Activated CD8-positive, alpha-beta memory T cell treated with anti-CD3 and anti-CD28 coated beads for 48 hours (primary cell): ENCODE results near the gene BPI.
"Not testable (repeated sequence)": the region's sequence is repeated elsewhere in the genome, so short reads cannot be mapped to it uniquely, and the experiment has no call there.

Experiments used
- DNase-seq, 3 experiments: peaks; one replicate each; pipeline ENCODE4 v3.0.0-alpha.2; 2020; ENCODE audit warnings: low read depth in 2 of 3, low spot score in 2 of 3

Gene BPI

DNA sequence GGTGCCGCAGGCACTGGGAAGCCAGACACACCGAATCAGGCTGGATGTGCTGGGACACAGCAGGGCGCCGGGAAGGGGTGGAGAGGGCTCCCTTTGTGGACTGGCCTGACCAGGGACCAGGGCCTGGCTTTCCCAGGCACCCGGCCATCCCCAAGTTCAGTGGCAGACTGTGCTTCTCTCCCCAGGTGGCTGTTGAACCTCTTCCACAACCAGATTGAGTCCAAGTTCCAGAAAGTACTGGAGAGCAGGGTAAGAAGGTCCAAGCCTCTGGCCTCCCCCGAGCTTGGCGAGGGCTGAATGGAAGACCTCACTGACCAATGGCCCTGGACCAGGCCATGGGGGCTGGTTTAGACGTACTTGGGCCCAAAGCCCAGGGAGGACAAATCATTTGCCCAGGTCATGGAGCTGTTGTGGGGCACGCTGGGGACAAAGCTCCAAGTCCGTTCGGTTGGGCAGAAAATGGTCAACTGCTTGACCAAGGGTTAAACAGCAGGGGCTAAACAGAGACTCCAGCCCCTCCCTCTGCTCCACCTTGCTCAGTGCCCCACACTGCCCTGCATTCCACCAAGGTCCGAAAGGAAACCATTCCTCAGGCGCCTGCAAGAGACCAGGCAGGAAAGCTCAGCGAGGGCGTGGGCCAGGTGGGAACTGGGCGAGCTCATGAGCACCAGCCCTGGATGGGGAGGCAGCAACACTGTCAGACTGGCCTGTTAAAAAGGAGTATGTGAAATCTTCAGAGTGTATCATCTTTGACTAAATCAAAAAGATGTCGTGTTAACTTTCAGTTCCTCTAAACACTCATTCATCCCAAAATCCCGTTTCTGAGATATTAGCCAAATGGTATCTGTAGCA is 51.4 kb downstream of the BPI start:
- no peak for DNase-seq

DNA sequence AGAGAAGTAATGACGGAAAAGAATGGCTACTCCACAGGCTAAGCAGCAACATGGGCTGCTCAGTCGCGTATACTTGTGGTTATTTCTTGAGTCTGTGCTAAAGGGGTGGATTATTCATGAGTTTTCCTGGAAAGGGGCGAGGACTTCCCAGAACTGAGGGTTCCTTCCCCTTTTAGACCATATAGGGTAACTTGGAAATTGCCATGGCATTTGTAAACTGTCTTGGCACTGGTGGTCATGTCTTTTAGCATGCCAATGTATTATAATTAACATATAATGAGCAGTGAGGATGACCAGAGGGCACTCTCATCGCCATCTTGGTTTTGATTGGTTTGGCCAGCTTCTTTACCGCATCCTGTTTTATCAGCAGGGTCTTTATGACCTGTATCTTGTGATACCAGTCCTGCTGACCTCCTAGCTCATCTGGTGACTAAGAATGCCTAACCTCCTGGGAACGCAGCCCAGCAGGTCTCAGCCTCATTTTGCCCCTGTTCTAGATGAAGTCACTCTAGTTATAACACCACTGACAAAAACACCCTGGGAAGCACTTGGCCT is 53.8 kb downstream of the BPI start:
- DNase-seq, result no peak

DNA sequence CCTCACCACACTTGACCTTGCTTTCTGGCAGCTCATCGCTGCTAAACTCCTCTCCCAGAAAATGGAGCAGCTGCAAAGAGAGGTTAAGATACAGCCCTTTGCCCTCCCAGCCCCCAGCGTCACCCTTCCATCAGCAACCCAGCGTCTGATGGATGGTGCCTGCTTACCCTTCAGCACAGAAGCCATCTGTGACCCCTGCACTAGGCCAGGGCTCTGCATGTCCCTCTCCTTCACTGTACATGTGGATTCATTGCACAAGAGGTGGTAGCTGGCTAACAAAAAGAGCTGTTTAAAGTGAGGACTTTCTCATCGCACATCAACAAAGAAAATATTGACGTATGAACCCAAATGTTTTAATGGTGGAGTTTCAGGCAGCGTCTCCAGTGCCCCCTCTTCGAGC is 54.6 kb downstream of the BPI start:
- DNase-seq, result no peak

DNA sequence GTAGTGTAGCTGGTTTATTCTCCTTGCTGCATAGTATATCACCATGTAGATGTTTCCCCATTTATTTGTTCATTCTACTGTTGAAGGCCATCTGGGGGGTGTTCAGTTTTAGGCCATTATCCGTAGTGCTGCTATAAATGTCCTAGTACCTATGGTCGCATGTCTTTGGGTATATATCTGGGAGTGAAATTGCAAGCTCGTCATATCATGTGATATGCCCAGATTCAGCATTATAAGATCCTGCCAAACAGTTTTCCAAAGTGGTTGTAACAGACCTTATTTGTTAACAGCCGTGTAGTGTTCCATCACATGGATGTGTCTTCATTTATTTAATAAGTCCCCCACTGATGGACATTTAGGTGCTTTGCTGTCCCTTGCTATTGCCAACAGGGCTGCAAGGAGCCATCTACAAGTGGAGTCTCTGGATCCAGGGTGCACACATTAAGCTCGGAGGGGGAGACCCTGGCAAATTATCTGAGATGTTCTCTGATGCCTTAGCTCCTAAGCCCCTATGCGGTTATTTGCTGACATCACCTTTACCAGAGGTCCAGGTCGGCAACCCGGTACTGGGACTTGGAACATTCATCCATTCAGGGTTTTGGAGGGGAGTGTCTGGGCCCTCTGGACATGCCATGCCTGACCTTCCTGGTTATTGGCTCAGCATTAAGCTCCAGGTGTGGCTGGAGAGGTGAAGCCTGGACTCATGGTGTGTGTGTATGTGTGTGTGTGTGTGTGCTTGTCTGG is 59.2 kb downstream of the BPI start:
- no peak for DNase-seq

DNA sequence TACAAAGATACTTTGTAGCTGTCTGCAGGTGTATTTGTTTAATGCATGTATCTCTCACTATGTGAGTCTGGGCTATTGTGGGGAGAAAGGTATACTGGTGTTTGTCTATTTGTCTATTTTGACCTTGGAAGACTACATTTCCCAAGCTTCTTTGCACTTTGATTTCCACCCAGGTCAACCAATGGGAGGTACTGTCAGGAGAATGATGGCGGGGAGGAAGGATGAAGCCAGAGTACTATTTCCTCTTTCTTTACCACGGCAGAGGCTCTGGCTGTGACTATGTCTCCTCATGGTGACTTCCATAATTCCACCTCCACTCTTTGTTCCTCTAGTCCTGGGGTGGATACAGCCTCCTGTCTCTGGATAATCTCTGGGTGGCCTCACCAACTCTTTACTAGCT is 65.4 kb downstream of the BPI start:
- no peak for DNase-seq

DNA sequence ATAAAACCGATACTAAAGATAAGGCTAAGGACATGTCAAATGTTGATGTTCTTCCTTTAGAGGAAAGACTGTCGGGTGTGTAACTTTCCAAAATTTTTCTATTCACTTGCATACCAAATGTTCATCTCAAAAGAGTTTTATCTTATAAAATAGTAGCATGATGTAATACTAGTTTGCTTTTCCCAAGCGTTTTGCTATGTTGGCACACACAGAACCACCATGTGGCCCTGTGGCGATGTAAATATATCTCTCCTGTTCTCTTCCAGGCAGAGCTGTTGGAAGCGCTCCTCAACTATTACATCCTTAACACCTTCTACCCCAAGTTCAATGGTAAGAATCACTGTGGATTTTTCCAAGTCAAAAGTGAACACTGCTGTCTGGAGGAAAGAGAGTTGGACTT is 68.8 kb downstream of the BPI start:
- no peak for DNase-seq

DNA sequence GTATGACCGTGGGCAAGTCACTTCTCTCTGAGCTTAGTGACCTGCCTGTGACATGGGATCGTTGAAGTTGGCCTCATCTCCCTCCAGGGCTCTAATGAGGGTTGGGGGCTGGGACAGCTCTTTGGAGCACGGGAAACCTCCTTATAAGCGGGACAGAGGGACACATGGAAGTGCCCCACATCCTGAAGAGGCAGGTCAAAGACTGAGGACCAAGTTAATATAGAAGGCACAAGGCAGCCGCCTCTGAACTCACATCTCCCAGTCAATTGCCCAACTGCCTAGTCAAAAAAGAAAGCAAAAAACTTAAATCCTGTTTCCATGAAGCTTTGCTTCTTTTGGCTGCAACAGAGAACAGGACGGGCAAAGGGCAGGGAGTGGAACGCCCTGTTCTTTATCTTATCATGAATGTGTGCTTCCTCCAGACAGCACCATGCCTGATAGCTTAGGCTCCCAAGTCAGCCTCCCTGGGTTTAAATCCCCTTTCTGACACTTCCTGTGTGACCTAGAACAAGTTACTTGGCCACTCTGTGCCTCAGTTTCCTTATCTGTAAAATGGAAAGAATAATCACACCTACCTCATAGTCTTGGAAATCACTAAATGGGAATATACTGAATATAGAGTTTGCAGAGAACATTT is 69.4 kb downstream of the BPI start:
- no peak for DNase-seq

DNA sequence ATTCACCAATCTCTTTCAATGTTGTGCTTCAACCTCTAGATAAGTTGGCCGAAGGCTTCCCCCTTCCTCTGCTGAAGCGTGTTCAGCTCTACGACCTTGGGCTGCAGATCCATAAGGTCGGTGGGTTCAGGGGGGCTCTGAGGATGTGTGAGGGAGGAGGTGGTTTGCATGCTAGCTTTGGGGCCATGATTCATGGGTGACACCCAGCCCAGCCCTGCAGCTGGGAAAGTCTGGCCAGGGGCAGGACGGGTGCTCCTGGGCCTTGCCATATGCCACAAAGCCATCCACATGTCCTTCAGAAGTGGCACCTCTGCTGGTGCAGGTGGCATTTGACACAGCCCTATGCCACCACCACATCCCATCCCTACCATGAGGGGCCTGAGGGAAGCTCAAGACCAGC is 69.9 kb downstream of the BPI start:
- DNase-seq, result no peak

DNA sequence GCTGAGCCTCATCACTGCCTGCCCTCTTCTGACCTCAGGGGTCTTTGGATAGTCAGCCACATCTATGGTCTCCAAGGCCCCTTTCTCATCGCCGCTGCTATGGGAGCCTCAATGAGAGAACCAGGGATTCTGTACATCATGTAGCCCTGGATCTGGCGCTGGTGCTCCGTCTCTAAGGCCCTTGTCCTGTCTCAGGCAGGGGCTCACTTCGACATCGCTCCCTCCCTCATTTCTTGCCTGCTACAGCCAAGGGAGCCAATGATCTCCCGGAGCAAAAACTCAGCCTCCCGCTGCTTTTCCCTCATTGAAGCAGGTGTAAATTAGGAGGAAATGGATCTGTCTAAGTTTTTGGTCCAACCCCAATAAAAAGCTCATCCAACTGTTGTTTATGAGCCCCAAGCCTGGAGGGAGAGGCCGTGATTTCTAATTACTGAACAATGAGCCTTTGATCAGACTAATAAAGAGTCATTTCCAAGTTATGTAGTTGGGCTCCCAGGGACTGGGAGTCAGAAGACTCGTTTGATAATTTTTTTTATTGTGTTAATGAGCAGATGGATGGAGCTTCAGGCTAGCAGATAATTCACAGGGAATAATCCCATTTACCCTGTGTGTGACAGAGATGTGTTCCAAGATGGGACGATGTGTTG is 73.2 kb downstream of the BPI start:
- DNase-seq, result no peak

DNA sequence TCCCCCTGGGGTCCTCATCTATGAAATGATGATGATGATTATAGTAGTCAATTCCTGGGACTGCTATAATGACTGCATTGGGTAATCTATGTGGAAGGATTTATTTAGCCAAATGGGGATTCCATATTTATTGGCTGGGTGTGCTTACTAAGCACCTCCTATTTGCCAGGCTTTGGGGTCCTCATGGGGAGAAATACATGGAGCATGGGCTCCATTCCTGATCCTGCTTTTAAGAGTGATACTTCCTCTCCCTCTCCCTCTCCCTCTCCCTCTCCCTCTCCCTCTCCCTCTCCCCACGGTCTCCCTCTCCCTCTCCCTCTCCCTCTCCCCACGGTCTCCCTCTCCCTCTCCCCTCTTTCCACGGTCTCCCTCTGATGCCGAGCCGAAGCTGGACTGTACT is 73.9 kb downstream of the BPI start:
- not testable (repeated sequence) for DNase-seq

DNA sequence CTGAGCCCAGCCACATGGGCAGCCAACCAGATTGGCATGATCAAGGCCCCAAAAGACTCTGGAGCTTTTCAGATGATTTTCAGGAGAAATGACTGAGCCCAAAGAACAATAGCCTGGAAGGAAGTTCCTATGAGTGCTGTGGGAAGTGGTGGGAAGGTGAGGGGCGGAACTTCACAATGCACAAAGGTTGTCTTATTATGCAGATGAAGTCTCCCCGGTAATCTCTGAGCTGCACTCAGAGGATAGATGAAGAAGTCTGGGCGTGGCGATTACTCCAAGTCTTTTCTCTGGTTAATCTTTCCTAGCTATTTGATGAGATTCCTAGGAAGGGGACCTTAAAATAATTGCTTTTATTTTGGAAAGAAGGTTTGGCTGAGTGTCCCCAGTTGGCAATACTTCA is 79.2 kb downstream of the BPI start:
- no peak for DNase-seq

DNA sequence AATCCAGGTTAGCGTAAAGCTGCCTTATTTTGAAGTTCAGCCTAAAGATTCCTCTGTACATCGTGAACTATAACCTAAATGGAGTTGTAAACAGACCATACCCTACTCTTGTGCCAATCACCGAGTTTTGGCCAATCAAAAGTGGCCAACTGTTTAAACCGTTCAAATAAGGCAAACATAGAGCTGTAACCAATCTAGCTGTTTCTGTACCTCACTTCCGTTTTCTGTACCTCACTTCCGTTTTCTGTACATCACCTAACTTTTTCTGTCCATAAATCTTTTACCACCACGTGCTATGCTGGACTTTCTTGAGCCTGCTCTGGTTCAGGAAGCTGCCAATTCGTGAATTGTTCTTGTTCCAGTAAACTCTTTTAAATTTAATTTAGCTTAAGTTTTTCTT is 82.0 kb downstream of the BPI start:
- no peak for DNase-seq

DNA sequence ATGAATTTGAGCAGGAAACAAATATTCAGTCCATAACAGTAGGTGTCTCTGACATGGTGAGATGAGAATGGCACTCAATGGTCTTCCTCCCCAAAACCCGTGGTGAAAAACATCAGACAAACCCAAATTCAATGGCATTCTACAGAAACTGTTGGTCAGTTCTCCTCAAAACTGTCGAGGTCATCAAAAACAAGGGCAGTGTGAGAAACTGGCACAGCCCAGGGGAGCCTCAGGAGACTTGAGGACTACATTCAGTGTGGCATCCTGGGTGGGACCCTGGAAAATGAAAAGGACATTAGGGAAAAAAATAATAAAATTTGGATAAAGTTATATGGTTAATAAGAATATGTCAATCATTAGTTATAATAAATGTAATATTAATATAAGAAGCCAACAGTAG is 82.9 kb downstream of the BPI start:
- no peak for DNase-seq
